ENCODE results near the gene CHRNA4. TPM values are rescaled to one million over a fixed set of nuclear protein-coding genes. Genes with fewer than 3 reads are reported as not detected.

The CHRNA4 gene
- total and polyA plus RNA-seq, 2 of the 4 experiments (the other 2 are of a cell fraction): not detected

DNA sequence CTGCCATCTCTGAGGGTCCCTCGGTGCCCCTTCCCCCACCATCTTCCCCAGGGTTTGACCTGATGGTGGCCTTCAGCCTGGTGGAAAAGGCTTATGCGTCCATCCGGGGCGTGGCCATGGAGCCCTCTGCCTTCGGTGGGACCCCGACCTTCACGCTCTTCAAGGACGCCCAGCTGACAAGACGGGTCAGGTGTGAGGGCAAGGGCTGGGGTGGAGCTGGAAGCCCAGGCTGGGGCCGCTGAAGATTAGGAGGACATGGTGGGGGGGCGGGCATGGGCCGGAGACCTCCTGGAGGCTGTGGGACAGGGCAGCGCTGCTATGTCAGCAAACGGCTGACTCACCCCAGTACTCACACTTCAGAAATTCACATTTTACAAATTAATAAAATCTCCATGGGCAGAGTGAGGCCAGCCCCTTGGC lies 44.6 kb downstream of the CHRNA4 start:
- no peak overlapping the region for H4K91ac ChIP-seq (ENCODE audit: insufficient read depth, low read depth, low read length)
- no TSS peak for BruUV-seq (replicated peaks)
- peaks cover 13% of the 10 kb centered on the region; the same call in 1 of the 2 replicates for H3K4me1 ChIP-seq (ENCODE audit: control insufficient read depth, insufficient read depth, low read length)

More for the DNA sequence above, 44.6 kb downstream of the CHRNA4 start:
- Histone ChIP-seq H3K4me3 (ENCODE audit: insufficient read depth, low read depth, low read length) (no peak overlapping the region), H2BK120ac (ENCODE audit: low read depth, low read length) (no peak overlapping the region), H2BK15ac (ENCODE audit: low read depth, low read length) (no peak overlapping the region), H3K9me1 (ENCODE audit: insufficient read depth, low read length) (no peaks in the 10 kb centered on the region), H3K79me1 (ENCODE audit: low read depth in 1 of 2, low read length in 2 of 2) (no peaks in the 10 kb centered on the region), H2BK20ac (ENCODE audit: low read depth, low read length) (no peak overlapping the region), H3K4ac (ENCODE audit: low read depth, low read length) (no peak overlapping the region), H3K4me2 (ENCODE audit: low read depth, low read length) (no peak overlapping the region), H2BK5ac (ENCODE audit: low read depth, low read length, poor library complexity, severe bottlenecking) (no peak overlapping the region), H2AK9ac (replicated peaks; ENCODE audit: low read depth, low read length, poor library complexity) (no peak overlapping the region), H4K20me1 (ENCODE audit: insufficient read depth, low read length) (no peaks in the 10 kb centered on the region), H3K9me3 (ENCODE audit: control insufficient read depth, insufficient read depth, low read length) (no peaks in the 10 kb centered on the region), H3K18ac (ENCODE audit: low read depth, low read length) (no peak overlapping the region), H4K8ac (ENCODE audit: low read depth in 2 of 2, low read length in 2 of 2) (no peak overlapping the region), H4K5ac (ENCODE audit: low read depth, low read length) (no peak overlapping the region), H3K14ac (replicated peaks; ENCODE audit: low read depth, low read length) (no peak overlapping the region), H3K23ac (ENCODE audit: low read depth, low read length) (no peak overlapping the region), H3K27ac (ENCODE audit: insufficient read depth, low read length) (no peak overlapping the region), H3K27me3 (ENCODE audit: control insufficient read depth, insufficient read depth, low read length) (peaks cover 21% of the 10 kb centered on the region; the same call in 1 of the 2 replicates), H2AFZ (replicated peaks; ENCODE audit: low read length, poor library complexity) (no peak overlapping the region), H2AK5ac (ENCODE audit: low read depth, low read length) (no peak overlapping the region), H3K9ac (ENCODE audit: low read depth, low read length) (no peak overlapping the region), H3K36me3 (ENCODE audit: control insufficient read depth, insufficient read depth, low read length) (no peaks in the 10 kb centered on the region), H3K56ac (ENCODE audit: extremely low read depth, insufficient read depth, low read length) (no peak overlapping the region)
- ChIA-PET POLR2A (ENCODE audit: unreplicated experiment) (no interaction called here), CTCF (no interaction called here)
- in situ Hi-C loops (cut with MboI; ENCODE audit: low sequenced_read_pairs) (no loop called here), intact Hi-C loops (cut with micrococcal nuclease) (no loop called here), dilution Hi-C loops (cut with HindIII; ENCODE audit: low sequenced_read_pairs, unreplicated experiment) (no loop called here)
- TF ChIP-seq MAZ (IDR thresholded peaks at IDR 0.05; ENCODE audit: borderline replicate concordance, low read depth, low read length): no peak
- TF ChIP-seq MAFK (IDR thresholded peaks at IDR 0.05; ENCODE audit: low read depth, low read length): no peak
- no peak for TF ChIP-seq CEBPB (IDR thresholded peaks at IDR 0.05; ENCODE audit: low read depth, low read length)
- TF ChIP-seq, protein P1, sequence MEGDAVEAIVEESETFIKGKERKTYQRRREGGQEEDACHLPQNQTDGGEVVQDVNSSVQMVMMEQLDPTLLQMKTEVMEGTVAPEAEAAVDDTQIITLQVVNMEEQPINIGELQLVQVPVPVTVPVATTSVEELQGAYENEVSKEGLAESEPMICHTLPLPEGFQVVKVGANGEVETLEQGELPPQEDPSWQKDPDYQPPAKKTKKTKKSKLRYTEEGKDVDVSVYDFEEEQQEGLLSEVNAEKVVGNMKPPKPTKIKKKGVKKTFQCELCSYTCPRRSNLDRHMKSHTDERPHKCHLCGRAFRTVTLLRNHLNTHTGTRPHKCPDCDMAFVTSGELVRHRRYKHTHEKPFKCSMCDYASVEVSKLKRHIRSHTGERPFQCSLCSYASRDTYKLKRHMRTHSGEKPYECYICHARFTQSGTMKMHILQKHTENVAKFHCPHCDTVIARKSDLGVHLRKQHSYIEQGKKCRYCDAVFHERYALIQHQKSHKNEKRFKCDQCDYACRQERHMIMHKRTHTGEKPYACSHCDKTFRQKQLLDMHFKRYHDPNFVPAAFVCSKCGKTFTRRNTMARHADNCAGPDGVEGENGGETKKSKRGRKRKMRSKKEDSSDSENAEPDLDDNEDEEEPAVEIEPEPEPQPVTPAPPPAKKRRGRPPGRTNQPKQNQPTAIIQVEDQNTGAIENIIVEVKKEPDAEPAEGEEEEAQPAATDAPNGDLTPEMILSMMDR (conservative IDR thresholded peaks at IDR 0.05; ENCODE audit: low read depth, low read length): no peak
- TF ChIP-seq RFX5 (IDR thresholded peaks at IDR 0.05; ENCODE audit: low read depth, low read length): no peak
- no peak for TF ChIP-seq MXI1 (IDR thresholded peaks at IDR 0.05; ENCODE audit: borderline replicate concordance, low read depth, low read length)
- no peak for TF ChIP-seq POLR2A (IDR thresholded peaks at IDR 0.05; ENCODE audit: low read depth, low read length)
- TF ChIP-seq SMC3 (IDR thresholded peaks at IDR 0.05; ENCODE audit: low read depth, low read length): no peak
- no peak for TF ChIP-seq FOS (IDR thresholded peaks at IDR 0.05; ENCODE audit: low read depth, low read length)
- no peak for TF ChIP-seq NFE2L2 (IDR thresholded peaks at IDR 0.05; ENCODE audit: low read depth, low read length)
- TF ChIP-seq, protein P2, sequence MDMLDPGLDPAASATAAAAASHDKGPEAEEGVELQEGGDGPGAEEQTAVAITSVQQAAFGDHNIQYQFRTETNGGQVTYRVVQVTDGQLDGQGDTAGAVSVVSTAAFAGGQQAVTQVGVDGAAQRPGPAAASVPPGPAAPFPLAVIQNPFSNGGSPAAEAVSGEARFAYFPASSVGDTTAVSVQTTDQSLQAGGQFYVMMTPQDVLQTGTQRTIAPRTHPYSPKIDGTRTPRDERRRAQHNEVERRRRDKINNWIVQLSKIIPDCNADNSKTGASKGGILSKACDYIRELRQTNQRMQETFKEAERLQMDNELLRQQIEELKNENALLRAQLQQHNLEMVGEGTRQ (IDR thresholded peaks at IDR 0.05; ENCODE audit: low read depth, low read length): no peak
- no peak for TF ChIP-seq RAD21 (IDR thresholded peaks at IDR 0.05; ENCODE audit: low read length)
- no peak for TF ChIP-seq RCOR1 (IDR thresholded peaks at IDR 0.05; ENCODE audit: insufficient replicate concordance, low read length)
- TF ChIP-seq, protein P3, sequence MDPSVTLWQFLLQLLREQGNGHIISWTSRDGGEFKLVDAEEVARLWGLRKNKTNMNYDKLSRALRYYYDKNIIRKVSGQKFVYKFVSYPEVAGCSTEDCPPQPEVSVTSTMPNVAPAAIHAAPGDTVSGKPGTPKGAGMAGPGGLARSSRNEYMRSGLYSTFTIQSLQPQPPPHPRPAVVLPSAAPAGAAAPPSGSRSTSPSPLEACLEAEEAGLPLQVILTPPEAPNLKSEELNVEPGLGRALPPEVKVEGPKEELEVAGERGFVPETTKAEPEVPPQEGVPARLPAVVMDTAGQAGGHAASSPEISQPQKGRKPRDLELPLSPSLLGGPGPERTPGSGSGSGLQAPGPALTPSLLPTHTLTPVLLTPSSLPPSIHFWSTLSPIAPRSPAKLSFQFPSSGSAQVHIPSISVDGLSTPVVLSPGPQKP (IDR thresholded peaks at IDR 0.05; ENCODE audit: borderline replicate concordance, low read depth, low read length): no peak
- TF ChIP-seq BHLHE40 (IDR thresholded peaks at IDR 0.05; ENCODE audit: low read depth, low read length): no peak
- TF ChIP-seq CHD1 (IDR thresholded peaks at IDR 0.05; ENCODE audit: low read depth, low read length): no peak
- DNase-seq (no peak), ATAC-seq (ENCODE audit: low read depth) (peak; percentile 33)
- no CpG with 5 or more reads among the region's 14 CpGs for WGBS, 2 experiments (ENCODE audit: extremely low coverage in 2 of 2, insufficient read length in 1 of 2)
